ENCODE data around the gene CIDEC.
A peak's percentile ranks its signal among the peaks of the same experiment; 100 is the strongest.

Gene CIDEC

GRCh38 chr3:9879830-9880549 is at the start of gene CIDEC:
Gene CIDEC, minus strand, starts transcription at chr3:9880253. Its CDS starts 1,767 bp downstream, at chr3:9878486.
- no peak within 1 kb of the TSS for H3K4me3 ChIP-seq (replicated peaks; ENCODE audit: low read depth, low read length)
- TF ChIP-seq CTCF (IDR thresholded peaks at IDR 0.05; ENCODE audit: low read length, missing control alignments) = no peak
- DNase-seq (ENCODE audit: low read depth) = no peak

- no peak overlapping the region for H3K4me3 ChIP-seq (replicated peaks; ENCODE audit: low read depth, low read length)
- DNase-seq (ENCODE audit: low read depth) = no peak
- no peak for TF ChIP-seq CTCF (IDR thresholded peaks at IDR 0.05; ENCODE audit: low read length, missing control alignments)
Observed at GRCh38 chr3:9928158-9928557, 48.1 kb upstream of the CIDEC start.

- DNase-seq (ENCODE audit: low read depth) = no peak
- H3K4me3 ChIP-seq (replicated peaks; ENCODE audit: low read depth, low read length) = no peak overlapping the region
- no peak for TF ChIP-seq CTCF (IDR thresholded peaks at IDR 0.05; ENCODE audit: low read length, missing control alignments)
Observed at GRCh38 chr3:9918261-9919038, 38.4 kb upstream of the CIDEC start.

- H3K4me3 ChIP-seq (replicated peaks; ENCODE audit: low read depth, low read length) = peak overlapping the region; percentile 63
- no peak for TF ChIP-seq CTCF (IDR thresholded peaks at IDR 0.05; ENCODE audit: low read length, missing control alignments)
- DNase-seq (ENCODE audit: low read depth) = no peak
Observed at GRCh38 chr3:9917820-9918219, 37.8 kb upstream of the CIDEC start.

- peak; percentile 84 for DNase-seq (ENCODE audit: low read depth)
- TF ChIP-seq CTCF (IDR thresholded peaks at IDR 0.05; ENCODE audit: low read length, missing control alignments) = no peak
- peak within 1 kb of the TSS; percentile 63 for H3K4me3 ChIP-seq (replicated peaks; ENCODE audit: low read depth, low read length)
Observed at GRCh38 chr3:9916734-9917680, 37.0 kb upstream of the CIDEC start, which contains the start of gene IL17RC. Gene IL17RC, plus strand, starts transcription at chr3:9917098. Its CDS starts 218 bp downstream, at chr3:9917316.

- DNase-seq (ENCODE audit: low read depth) = peak; percentile 42
- H3K4me3 ChIP-seq (replicated peaks; ENCODE audit: low read depth, low read length) = peak overlapping the region; percentile 63
- no peak for TF ChIP-seq CTCF (IDR thresholded peaks at IDR 0.05; ENCODE audit: low read length, missing control alignments)
Observed at GRCh38 chr3:9916346-9916733, 36.3 kb upstream of the CIDEC start.
